Tibial nerve (tissue), 4 donors: ENCODE data around the gene FSCN2. TPM values are rescaled to one million over a fixed set of nuclear protein-coding genes. Genes with fewer than 3 reads are reported as not detected.
"Not testable (repeated sequence)": the region's sequence is repeated elsewhere in the genome, so short reads cannot be mapped to it uniquely, and the experiment has no call there.

ENCODE experiments used
- DNase-seq, 2 donors: peaks; one replicate each; pipeline ENCODE4 v3.0.0-alpha.2; 2019; ENCODE audit warnings: low spot score in 2 of 2
- H3K27ac ChIP-seq, 4 donors: fragments of 200-600 bp; sonication (generic) in 3 of 4; one replicate each; pipeline ENCODE4 v1.5.1; 2017 to 2019; ENCODE audit warnings: mild to moderate bottlenecking in 1 of 4
- H3K27me3 ChIP-seq, 2 donors: fragments of 200-600 bp; sonication (generic) in 1 of 2; one replicate each; pipeline versions ENCODE4 v1.5.1 to v1.6.0; 2017 to 2019
- H3K36me3 ChIP-seq, 3 donors: fragments of 200-600 bp; sonication (generic); one replicate each; pipeline ENCODE4 v1.5.1; 2018 to 2019
- H3K4me1 ChIP-seq, 4 donors: fragments of 200-600 bp; sonication (generic) in 3 of 4; one replicate each; pipeline ENCODE4 v1.5.1; 2017 to 2019
- H3K4me3 ChIP-seq, 4 donors: fragments of 200-600 bp; sonication (generic) in 3 of 4; one replicate each; pipeline ENCODE4 v1.5.1; 2017 to 2019; ENCODE audit warnings: mild to moderate bottlenecking in 1 of 4, moderate library complexity in 1 of 4
- H3K9me3 ChIP-seq, 4 donors: fragments of 200-600 bp; sonication (generic) in 3 of 4; one replicate each; pipeline ENCODE4 v1.5.1; 2017 to 2019
- EP300 ChIP-seq, 2 donors: sonication (generic); formaldehyde crosslinking; IDR thresholded peaks; one replicate each; pipeline ENCODE4 v1.6.1; 2017; ENCODE audit warnings: antibody characterized with exemption in 2 of 2, mild to moderate bottlenecking in 1 of 2
- POLR2A ChIP-seq, 2 donors: fragments of 450-650 bp; IDR thresholded peaks; one replicate each; pipeline ENCODE4 v1.6.1; 2017; ENCODE audit warnings: antibody characterized with exemption in 2 of 2, mild to moderate bottlenecking in 2 of 2, moderate library complexity in 2 of 2
- WGBS, 2 donors: methylation state at CpG; one replicate each; pipeline ENCODE4 v1.1.5; 2018; 5-methylcytosine and 5-hydroxymethylcytosine counted together
- total RNA-seq, 4 donors: library from RNA; depleted of rRNA; stranded (reverse); fragments of >200 nt; gene quantifications; one replicate each; pipeline ENCODE4 v1.1.0, GENCODE V29; 2016
- TF ChIP-seq, protein P1 (sequence below), 5 experiments: fragments of 200-600 bp in 3 of 5; fragments of 450-650 bp in 2 of 5; sonication (generic) in 3 of 5; IDR thresholded peaks; one replicate each; pipeline ENCODE4 v1.5.1; 2016 to 2019; ENCODE audit warnings: antibody characterized with exemption in 5 of 5, mild to moderate bottlenecking in 3 of 5, moderate library complexity in 2 of 5

The FSCN2 gene
- total RNA-seq, 4 donors from 2014 or later = 0.42 to 4.4 (median 3.7) TPM

DNA sequence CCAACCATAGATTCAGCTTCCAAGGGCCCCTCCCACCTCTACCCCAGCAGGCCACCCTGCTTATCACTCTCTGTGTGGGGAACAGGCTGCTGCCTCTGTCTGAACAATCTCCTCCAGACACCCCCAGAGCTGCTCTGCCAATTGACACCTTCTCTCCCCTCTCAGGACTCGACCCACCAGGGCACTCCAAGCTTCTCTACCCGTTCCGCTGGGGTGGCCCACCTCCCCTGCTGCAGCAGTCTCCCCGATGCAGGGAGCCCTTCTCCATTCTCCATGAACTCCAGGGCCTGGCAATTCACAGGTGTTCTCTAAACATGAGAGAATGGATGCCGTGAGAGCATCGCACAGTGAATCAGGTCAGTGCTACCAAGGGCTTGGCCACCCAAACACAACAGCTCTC is 52.3 kb downstream of the FSCN2 start:
- no peak for DNase-seq
- no peak overlapping the region for H3K27ac ChIP-seq
- H3K4me3 ChIP-seq = no peak overlapping the region
- H3K27me3 ChIP-seq = no peaks in the 10 kb centered on the region
- WGBS, 2 donors = 92 to 95% methylated on average over 6 of the region's 6 CpGs
- peaks cover 0 to 23% (median 7%) of the 10 kb centered on the region in 4 donors for H3K4me1 ChIP-seq
- H3K36me3 ChIP-seq = peaks cover 4 to 73% (median 18%) of the 10 kb centered on the region in 3 donors
- no peaks in the 10 kb centered on the region for H3K9me3 ChIP-seq
- TF ChIP-seq EP300 (IDR thresholded peaks at IDR 0.05) = no peak
- no peak for TF ChIP-seq POLR2A (IDR thresholded peaks at IDR 0.05)

DNA sequence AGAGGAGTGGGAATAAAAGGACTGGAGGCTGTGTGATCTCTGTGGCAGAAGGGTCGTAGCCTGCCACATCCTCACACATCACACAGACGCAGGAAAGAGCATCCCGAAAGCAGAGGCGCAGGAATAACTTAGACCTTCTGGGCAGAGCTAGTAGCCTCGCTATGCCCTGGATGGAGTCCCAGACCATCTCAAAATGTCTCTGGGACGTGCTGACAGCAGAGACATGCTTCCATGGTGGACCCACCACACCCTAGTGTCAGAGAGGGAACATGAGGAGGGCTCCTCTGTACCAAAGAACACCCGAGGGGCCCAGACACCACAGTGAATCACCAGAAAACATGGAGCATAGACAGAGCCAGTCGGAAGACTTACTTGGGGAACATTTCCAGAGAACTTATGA is 53.6 kb downstream of the FSCN2 start:
- peaks cover 0 to 15% (median 6%) of the 10 kb centered on the region in 4 donors for H3K4me1 ChIP-seq
- H3K27ac ChIP-seq = no peak overlapping the region
- H3K9me3 ChIP-seq = no peaks in the 10 kb centered on the region
- 85 to 92% methylated on average over 8 of the region's 8 CpGs for WGBS, 2 donors
- DNase-seq = no peak
- H3K36me3 ChIP-seq = peaks cover 4 to 79% (median 18%) of the 10 kb centered on the region in 3 donors
- H3K4me3 ChIP-seq = no peak overlapping the region
- H3K27me3 ChIP-seq = no peaks in the 10 kb centered on the region
- TF ChIP-seq, protein P1, sequence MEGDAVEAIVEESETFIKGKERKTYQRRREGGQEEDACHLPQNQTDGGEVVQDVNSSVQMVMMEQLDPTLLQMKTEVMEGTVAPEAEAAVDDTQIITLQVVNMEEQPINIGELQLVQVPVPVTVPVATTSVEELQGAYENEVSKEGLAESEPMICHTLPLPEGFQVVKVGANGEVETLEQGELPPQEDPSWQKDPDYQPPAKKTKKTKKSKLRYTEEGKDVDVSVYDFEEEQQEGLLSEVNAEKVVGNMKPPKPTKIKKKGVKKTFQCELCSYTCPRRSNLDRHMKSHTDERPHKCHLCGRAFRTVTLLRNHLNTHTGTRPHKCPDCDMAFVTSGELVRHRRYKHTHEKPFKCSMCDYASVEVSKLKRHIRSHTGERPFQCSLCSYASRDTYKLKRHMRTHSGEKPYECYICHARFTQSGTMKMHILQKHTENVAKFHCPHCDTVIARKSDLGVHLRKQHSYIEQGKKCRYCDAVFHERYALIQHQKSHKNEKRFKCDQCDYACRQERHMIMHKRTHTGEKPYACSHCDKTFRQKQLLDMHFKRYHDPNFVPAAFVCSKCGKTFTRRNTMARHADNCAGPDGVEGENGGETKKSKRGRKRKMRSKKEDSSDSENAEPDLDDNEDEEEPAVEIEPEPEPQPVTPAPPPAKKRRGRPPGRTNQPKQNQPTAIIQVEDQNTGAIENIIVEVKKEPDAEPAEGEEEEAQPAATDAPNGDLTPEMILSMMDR (IDR thresholded peaks at IDR 0.05) = no peak
- TF ChIP-seq EP300 (IDR thresholded peaks at IDR 0.05) (no peak), POLR2A (IDR thresholded peaks at IDR 0.05) (no peak)

DNA sequence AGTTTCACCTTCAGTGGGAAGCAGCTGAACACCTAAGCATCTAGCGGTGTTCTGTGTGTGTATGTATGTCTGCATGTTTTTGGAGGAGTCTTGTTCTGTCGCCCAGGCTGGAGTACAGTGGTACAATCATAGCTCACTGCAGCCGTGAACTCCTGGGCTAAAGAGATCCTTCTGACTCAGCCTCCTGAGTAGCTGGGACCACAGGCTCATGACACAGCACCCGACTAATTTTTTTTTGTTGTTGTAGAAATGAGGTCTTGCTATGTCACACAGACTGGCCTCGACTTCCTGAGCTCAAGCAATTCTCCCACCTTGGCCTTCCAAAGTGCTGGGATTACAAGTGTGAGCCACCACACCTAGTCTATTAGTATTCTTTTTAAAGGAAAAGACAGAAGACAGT is 54.2 kb downstream of the FSCN2 start:
- 83 to 92% methylated on average over 5 of the region's 5 CpGs for WGBS, 2 donors
- H3K4me3 ChIP-seq = no peak overlapping the region
- H3K4me1 ChIP-seq = peaks cover 0 to 9% (median 3%) of the 10 kb centered on the region in 4 donors
- H3K36me3 ChIP-seq = peaks cover 4 to 85% (median 18%) of the 10 kb centered on the region in 3 donors
- TF ChIP-seq POLR2A (IDR thresholded peaks at IDR 0.05) (no peak), EP300 (IDR thresholded peaks at IDR 0.05) (no peak)
- TF ChIP-seq, protein P1 (IDR thresholded peaks at IDR 0.05) = no peak
- DNase-seq = no peak
- H3K27ac ChIP-seq = no peak overlapping the region
- H3K27me3 ChIP-seq = no peaks in the 10 kb centered on the region
- no peaks in the 10 kb centered on the region for H3K9me3 ChIP-seq

DNA sequence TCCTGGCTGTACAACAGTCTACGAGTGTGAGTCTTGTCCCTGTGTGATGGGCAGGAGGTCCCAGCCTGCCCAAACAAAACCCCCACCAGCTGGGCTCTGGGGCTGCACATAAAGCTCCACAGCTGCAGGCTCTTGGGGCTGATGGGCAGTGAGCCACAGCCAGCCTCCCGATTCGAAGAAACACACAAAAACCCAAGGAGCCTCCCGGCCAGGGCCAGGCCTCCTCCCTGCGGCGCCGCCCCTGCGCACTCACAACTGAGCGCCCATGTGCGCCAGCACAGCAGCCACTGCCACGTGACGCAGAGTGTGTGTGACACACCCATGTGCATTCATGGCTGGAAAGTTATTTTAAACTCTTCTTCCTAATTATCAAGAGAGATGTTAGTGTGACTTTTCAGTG is 54.6 kb downstream of the FSCN2 start:
- 78 to 84% methylated on average over 12 of the region's 12 CpGs for WGBS, 2 donors
- Histone ChIP-seq H3K4me1 (peaks cover 0 to 5% (median under 1%) of the 10 kb centered on the region in 4 donors), H3K9me3 (no peaks in the 10 kb centered on the region), H3K27me3 (no peaks in the 10 kb centered on the region), H3K27ac (no peak overlapping the region), H3K4me3 (no peak overlapping the region), H3K36me3 (peaks cover 4 to 88% (median 18%) of the 10 kb centered on the region in 3 donors)
- TF ChIP-seq POLR2A (IDR thresholded peaks at IDR 0.05) = no peak
- no peak for TF ChIP-seq EP300 (IDR thresholded peaks at IDR 0.05)
- TF ChIP-seq, protein P1 (IDR thresholded peaks at IDR 0.05) = no peak
- no peak for DNase-seq

DNA sequence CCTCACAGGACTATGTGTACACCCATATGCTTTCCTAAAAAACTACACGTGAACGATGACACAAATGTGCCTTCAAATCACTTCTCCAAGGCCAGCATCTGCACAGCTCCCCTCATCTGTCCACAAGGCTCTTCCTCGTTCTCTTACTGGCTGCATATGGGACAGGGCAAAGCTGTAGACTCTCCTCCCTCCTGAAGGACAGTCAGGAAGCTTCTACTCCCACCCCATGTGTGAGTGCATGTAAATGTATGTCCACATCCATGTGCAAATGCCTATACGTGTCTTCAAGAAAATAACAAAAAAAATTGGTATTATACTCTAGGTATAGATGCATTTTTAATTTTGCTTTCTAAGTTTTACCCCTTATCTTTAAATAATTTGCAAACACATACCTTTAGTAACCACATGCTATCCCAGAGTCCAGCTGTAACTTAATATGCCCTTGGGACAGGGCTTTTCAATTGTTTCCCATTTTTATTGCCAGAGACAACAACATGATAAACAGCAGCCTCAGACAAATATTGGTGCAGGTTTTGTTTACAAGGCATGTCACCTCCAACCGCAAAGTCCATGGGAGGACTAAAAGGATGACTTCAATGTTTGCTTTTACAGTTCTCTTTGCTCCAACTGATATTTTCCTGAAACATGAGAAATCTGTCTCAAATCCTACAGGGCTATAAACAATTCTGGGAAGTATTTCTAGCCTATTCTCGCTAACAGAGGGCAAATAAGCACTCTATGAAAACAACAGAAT is 55.6 kb downstream of the FSCN2 start:
- 72 to 77% methylated on average over 6 of the region's 6 CpGs for WGBS, 2 donors
- H3K4me1 ChIP-seq = no peaks in the 10 kb centered on the region
- TF ChIP-seq, protein P1 (IDR thresholded peaks at IDR 0.05) = no peak
- TF ChIP-seq EP300 (IDR thresholded peaks at IDR 0.05) (no peak), POLR2A (IDR thresholded peaks at IDR 0.05) (no peak)
- H3K4me3 ChIP-seq = no peak overlapping the region
- H3K27ac ChIP-seq = no peak overlapping the region
- H3K9me3 ChIP-seq = no peaks in the 10 kb centered on the region
- H3K27me3 ChIP-seq = no peaks in the 10 kb centered on the region
- peaks cover 4 to 93% (median 20%) of the 10 kb centered on the region in 3 donors for H3K36me3 ChIP-seq
- DNase-seq = no peak

DNA sequence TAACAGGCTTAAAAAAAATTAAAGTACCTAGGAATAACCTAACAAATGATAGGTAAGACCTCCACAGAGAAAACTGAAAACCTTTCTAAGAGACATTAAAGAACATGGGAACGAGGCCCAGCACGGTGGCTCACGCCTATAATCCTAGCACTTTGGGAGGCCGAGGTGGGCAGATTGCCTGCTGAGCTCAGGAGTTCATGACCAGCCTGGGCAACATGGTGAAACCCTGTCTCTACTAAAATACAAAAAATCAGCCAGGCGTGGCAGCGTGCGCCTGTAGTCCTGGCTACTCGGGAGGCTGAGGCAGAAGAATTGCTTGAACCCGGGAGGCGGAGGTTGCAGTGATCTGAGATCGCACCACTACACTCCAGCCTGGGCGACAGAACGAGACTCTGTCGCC is 56.6 kb downstream of the FSCN2 start:
- not testable (repeated sequence) for DNase-seq, H3K9me3 ChIP-seq, H3K4me1 ChIP-seq, H3K4me3 ChIP-seq, H3K27me3 ChIP-seq, H3K27ac ChIP-seq
- H3K36me3 ChIP-seq = peaks cover 4 to 93% (median 20%) of the 10 kb centered on the region in 3 donors
- 92 to 94% methylated on average over 14 of the region's 14 CpGs for WGBS, 2 donors
